ENCODE measurements around the gene KCTD2.
"Not testable (repeated sequence)": the region's sequence is repeated elsewhere in the genome, so short reads cannot be mapped to it uniquely, and the experiment has no call there.

The KCTD2 gene

DNA sequence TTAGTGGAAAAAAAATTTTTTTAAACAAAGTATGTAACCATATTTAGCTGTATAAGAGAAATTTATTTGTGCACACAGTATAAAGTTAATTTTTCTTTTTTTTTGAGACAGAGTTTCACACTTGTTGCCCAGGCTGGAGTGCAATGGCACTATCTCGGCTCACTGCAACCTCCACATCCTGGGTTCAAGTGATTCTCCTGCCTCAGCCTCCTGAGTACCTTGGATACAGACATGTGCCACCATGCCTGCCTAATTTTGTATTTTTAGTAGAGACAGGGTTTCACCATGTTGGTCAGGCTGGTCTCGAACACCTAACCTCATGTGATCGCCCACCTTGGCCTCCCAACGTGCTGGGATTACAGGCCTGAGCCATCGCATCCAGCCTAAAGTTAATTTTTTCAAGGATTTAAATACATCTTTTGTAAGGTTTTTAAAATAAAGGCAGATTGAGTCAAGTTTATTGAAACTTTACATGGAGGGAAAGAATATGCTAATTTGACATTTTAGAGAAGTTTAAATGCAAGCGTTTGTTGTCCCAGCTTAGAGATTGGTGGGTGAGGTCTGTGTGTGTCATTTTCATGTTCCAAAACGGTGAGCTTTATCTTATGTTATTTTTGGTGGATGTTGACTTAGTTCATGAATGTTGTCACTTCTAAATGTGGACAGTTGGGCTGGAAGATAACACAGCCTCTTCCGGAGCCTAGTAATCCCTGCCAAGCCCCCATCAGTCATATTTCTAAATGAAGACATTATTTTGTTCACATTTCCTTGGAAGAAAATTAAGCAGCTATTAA is 24.6 kb downstream of the KCTD2 start:
- H3K36me3 ChIP-seq (ENCODE audit: control insufficient read depth, low read depth, low read length) = not testable (repeated sequence)

DNA sequence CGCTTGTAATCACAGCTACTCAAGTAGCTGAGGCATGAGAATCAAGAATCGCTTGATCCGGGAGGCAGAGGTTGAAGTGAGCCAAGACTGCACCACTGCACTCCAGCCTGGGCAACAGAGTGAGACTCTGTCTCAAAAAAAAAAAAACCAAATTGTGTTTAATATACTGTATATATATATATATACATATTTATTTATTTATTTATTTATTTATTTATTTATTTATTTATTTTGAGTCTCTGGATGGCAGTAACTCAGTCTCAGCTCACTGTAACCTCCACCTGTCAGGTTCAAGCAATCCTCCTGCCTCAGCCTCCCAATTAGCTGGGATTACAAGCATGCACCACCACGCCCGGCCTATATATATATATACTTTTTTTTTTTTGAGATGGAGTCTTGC is 25.9 kb downstream of the KCTD2 start:
- H3K27me3 ChIP-seq (ENCODE audit: control insufficient read depth, insufficient read depth, low read length); H3K4me1 ChIP-seq (ENCODE audit: control insufficient read depth, low read depth, low read length); H3K36me3 ChIP-seq (ENCODE audit: control insufficient read depth, low read depth, low read length); H3K27ac ChIP-seq (ENCODE audit: low read length); H3K9me3 ChIP-seq (ENCODE audit: control insufficient read depth, low read depth, low read length); H3K9ac ChIP-seq (ENCODE audit: low read length); H3K4me3 ChIP-seq (ENCODE audit: low read length): not testable (repeated sequence)

More for the DNA sequence above, 24.6 kb downstream of the KCTD2 start:
- not testable (repeated sequence) for H3K27ac ChIP-seq (ENCODE audit: low read length); H3K9ac ChIP-seq (ENCODE audit: low read length); H3K4me3 ChIP-seq (ENCODE audit: low read length); H3K9me3 ChIP-seq (ENCODE audit: control insufficient read depth, low read depth, low read length); H3K27me3 ChIP-seq (ENCODE audit: control insufficient read depth, insufficient read depth, low read length); H3K4me1 ChIP-seq (ENCODE audit: control insufficient read depth, low read depth, low read length)

DNA sequence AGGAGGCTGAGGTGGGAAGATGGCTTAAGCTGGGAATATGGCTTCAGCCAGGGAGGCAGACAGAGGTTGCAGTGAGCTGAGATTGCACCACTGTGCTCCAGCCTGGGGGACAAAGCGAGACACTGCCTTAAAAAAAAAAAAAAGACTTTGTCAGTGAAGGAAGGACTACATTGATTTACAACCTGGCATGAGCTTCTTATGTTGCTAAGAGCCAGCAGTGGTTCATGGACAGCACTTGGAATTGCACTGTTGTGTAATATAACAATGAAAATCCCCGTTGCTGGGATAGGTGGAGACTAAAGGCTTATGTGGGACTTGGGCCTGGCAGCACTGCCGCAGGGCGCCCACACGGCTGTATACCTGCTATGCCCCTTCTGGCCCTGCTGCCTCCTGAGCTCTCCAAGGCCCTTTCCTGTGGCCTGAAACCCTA is 26.6 kb downstream of the KCTD2 start:
- no peak overlapping the region for H3K4me3 ChIP-seq (ENCODE audit: low read length)
- no peaks in the 10 kb centered on the region for H3K36me3 ChIP-seq (ENCODE audit: control insufficient read depth, low read depth, low read length)
- H3K4me1 ChIP-seq (ENCODE audit: control insufficient read depth, low read depth, low read length) = peaks cover 3% of the 10 kb centered on the region
- no peaks in the 10 kb centered on the region for H3K27me3 ChIP-seq (ENCODE audit: control insufficient read depth, insufficient read depth, low read length)
- H3K9ac ChIP-seq (ENCODE audit: low read length) = no peak overlapping the region
- no peak overlapping the region for H3K27ac ChIP-seq (ENCODE audit: low read length)
- no peaks in the 10 kb centered on the region for H3K9me3 ChIP-seq (ENCODE audit: control insufficient read depth, low read depth, low read length)

DNA sequence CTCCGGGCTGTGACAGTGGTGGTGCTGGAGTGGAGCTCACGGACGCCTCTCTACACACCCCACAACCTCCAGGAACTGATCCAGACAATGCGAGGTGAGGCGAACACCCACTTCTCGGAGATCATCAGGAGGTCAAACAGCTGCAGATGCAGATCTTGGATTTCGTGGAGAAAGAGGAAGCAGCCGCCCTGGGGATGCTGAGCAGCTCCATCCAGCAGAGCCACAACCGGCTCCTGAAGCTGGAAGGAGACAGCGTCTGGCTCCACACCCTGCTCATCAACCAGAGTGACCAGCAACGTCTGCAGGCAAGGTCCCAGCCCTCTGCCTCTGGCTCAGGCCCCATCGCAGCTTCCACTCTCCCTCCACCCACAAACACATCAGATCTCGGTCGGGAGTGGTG is 27.5 kb downstream of the KCTD2 start:
- Histone ChIP-seq H3K4me1 (ENCODE audit: control insufficient read depth, low read depth, low read length) (peaks cover 3% of the 10 kb centered on the region), H3K9ac (ENCODE audit: low read length) (no peak overlapping the region), H3K27me3 (ENCODE audit: control insufficient read depth, insufficient read depth, low read length) (no peaks in the 10 kb centered on the region), H3K27ac (ENCODE audit: low read length) (no peak overlapping the region), H3K36me3 (ENCODE audit: control insufficient read depth, low read depth, low read length) (no peaks in the 10 kb centered on the region), H3K4me3 (ENCODE audit: low read length) (no peak overlapping the region), H3K9me3 (ENCODE audit: control insufficient read depth, low read depth, low read length) (no peaks in the 10 kb centered on the region)

DNA sequence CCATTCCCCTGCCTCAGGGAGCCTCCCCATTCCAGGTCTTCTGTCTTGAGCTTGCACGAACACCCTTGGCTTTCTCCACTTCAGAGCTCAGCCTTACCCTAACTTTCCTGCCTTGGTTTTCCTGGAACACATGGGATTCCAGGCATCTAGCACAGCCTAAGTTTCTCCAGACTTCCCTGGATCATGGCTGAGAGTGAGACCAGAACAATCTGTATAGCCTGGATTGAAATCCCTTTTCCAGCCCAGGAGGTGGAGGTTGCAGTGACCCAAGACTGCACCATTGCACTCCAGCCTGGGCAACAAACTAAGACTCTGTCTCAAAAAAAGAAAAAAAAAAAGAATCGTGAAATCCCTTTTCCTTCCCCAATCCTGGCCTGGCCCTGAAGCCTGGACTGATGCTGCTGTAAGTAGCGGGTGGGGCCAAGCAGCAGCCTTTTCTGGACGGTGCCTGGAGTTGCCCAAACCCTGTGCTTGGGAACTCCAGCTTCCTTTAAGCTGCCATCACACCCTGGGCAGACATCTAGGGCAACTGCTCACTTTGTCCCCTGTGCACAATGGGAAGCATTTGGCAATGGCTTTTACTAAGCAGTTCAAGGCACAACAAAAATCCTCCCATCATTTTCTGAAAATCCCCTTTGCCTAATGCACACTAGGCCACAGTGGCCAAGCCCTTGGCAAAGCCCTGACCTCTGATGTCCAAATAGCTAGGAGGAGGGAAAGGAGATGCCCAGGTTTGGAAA is 28.7 kb downstream of the KCTD2 start:
- Histone ChIP-seq H3K9me3 (ENCODE audit: control insufficient read depth, low read depth, low read length) (no peaks in the 10 kb centered on the region), H3K4me1 (ENCODE audit: control insufficient read depth, low read depth, low read length) (peaks cover 3% of the 10 kb centered on the region), H3K36me3 (ENCODE audit: control insufficient read depth, low read depth, low read length) (no peaks in the 10 kb centered on the region), H3K27me3 (ENCODE audit: control insufficient read depth, insufficient read depth, low read length) (no peaks in the 10 kb centered on the region), H3K27ac (ENCODE audit: low read length) (no peak overlapping the region), H3K4me3 (ENCODE audit: low read length) (no peak overlapping the region), H3K9ac (ENCODE audit: low read length) (no peak overlapping the region)

DNA sequence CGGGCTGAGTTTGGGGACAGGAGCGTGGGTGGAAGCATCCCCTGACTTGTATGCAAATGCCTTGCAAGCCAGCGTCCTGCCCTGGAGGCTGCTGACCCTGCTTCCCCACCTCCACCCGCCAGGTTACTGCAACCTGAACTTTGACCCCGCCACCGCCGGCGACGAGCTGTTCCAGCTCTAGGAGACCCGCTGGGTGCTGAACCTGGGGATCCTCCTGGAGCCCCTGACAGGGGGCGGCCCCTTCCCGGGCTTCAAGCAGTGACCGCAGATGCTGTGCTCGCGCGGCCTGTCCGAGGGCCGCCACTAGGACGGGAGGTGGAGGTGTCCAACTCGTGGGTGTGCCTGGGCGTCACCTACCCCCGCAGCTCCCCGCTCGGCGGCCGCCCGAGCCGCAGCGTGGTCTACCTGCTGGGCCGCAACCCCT is 30.1 kb downstream of the KCTD2 start:
- Histone ChIP-seq H3K36me3 (ENCODE audit: control insufficient read depth, low read depth, low read length) (no peaks in the 10 kb centered on the region), H3K27ac (ENCODE audit: low read length) (no peak overlapping the region), H3K4me3 (ENCODE audit: low read length) (no peak overlapping the region), H3K27me3 (ENCODE audit: control insufficient read depth, insufficient read depth, low read length) (no peaks in the 10 kb centered on the region), H3K9ac (ENCODE audit: low read length) (no peak overlapping the region), H3K9me3 (ENCODE audit: control insufficient read depth, low read depth, low read length) (no peaks in the 10 kb centered on the region), H3K4me1 (ENCODE audit: control insufficient read depth, low read depth, low read length) (peaks cover 3% of the 10 kb centered on the region)

DNA sequence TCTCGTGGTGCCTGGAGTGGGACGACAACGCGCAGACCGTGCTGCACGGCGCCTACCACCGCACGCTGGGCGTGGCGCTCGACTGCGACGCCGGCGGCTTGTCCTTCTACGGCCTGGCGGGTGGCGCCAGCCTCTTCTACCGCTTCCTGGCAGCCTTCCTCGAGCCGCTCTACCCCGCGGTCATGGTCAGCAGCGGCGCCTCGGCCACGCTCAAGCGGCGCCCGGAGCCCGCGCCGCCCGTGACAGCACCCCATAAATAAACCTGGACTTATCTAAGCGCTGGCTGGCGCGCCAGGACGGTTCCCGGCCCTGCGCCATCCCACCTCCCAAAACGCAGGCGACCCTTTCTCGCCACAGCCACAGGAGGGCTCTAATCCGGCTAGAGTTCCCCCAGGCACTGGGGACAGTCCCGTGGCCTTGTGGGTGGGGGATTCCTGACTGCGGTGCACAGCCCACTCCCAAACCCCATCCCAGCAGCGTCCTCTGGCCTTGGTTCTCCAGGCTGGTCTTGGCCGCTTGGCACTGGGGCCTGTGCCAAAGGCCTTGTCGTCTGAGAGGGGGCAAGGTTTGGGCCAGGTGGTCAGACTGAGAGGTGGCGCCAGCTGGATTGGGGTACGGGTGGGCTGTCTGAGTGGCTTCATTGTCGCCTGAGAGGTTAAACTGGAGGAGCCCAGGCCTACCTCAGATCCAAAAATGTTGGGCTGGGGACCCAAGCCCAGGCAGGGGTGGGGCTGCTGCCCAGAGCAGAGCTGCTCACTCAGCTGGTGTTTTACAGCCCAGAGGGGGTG is 30.7 kb downstream of the KCTD2 start:
- H3K27me3 ChIP-seq (ENCODE audit: control insufficient read depth, insufficient read depth, low read length) = no peaks in the 10 kb centered on the region
- no peaks in the 10 kb centered on the region for H3K36me3 ChIP-seq (ENCODE audit: control insufficient read depth, low read depth, low read length)
- no peaks in the 10 kb centered on the region for H3K9me3 ChIP-seq (ENCODE audit: control insufficient read depth, low read depth, low read length)
- no peak overlapping the region for H3K9ac ChIP-seq (ENCODE audit: low read length)
- H3K4me1 ChIP-seq (ENCODE audit: control insufficient read depth, low read depth, low read length) = peaks cover 3% of the 10 kb centered on the region
- no peak overlapping the region for H3K27ac ChIP-seq (ENCODE audit: low read length)
- no peak overlapping the region for H3K4me3 ChIP-seq (ENCODE audit: low read length)

DNA sequence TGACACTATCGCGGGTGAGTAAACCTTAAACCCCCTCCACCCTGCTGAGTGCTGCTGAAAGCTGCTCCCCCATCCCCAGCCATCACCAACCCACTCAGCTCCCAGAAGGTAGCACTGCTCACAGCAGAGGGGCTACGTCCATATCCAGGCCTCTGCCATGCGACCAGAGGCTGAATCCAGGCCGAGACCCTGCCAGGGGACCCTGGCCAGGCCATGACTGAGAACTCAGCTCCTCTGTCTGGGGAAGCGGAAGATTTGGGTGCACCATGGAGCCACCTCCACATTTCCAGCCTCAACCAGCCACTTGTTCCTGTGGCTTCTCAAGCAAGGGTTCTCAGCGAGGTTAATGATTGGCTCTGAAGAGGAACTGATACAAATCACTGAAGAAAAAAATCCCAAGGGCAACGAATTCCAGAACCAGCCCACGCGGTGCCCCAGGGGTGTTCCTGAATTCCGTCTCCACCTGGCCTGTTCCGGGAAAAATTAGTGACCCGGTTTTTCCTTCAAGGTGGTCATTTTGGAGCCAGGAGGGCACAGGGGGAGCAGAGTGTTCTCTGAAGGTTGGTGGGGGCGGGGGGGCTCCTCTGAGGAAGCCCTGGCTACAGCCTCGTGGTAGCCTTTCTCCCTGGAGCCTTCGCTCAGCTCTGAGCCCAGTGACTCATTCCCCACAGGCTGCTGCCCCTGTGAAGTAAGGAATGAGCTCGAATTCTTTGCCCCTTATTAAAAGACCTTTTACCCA is 31.4 kb downstream of the KCTD2 start:
- Histone ChIP-seq H3K4me1 (ENCODE audit: control insufficient read depth, low read depth, low read length) (peaks cover 3% of the 10 kb centered on the region), H3K4me3 (ENCODE audit: low read length) (no peak overlapping the region), H3K9ac (ENCODE audit: low read length) (no peak overlapping the region), H3K36me3 (ENCODE audit: control insufficient read depth, low read depth, low read length) (no peaks in the 10 kb centered on the region), H3K27me3 (ENCODE audit: control insufficient read depth, insufficient read depth, low read length) (no peaks in the 10 kb centered on the region), H3K9me3 (ENCODE audit: control insufficient read depth, low read depth, low read length) (no peaks in the 10 kb centered on the region), H3K27ac (ENCODE audit: low read length) (no peak overlapping the region)

DNA sequence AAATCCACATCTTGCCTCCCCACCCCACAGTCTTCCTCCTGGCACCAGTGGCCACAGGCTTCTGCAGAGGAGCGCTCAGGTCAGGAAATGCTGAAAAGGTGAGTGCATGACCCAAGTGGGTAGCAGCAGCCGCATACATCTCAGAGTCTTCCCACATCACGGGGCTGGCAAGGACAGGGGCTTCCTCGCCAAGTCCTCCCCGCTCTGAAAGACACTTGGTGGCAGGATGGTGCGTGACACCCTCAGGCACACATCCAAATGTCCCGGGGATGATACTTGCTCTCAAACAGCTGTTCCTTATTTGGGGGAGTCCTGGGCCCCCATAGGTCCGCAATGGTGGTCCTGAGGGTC is 32.0 kb downstream of the KCTD2 start:
- no peaks in the 10 kb centered on the region for H3K27me3 ChIP-seq (ENCODE audit: control insufficient read depth, insufficient read depth, low read length)
- peaks cover 3% of the 10 kb centered on the region for H3K4me1 ChIP-seq (ENCODE audit: control insufficient read depth, low read depth, low read length)
- H3K9ac ChIP-seq (ENCODE audit: low read length) = no peak overlapping the region
- H3K27ac ChIP-seq (ENCODE audit: low read length) = no peak overlapping the region
- H3K9me3 ChIP-seq (ENCODE audit: control insufficient read depth, low read depth, low read length) = no peaks in the 10 kb centered on the region
- no peaks in the 10 kb centered on the region for H3K36me3 ChIP-seq (ENCODE audit: control insufficient read depth, low read depth, low read length)
- no peak overlapping the region for H3K4me3 ChIP-seq (ENCODE audit: low read length)

DNA sequence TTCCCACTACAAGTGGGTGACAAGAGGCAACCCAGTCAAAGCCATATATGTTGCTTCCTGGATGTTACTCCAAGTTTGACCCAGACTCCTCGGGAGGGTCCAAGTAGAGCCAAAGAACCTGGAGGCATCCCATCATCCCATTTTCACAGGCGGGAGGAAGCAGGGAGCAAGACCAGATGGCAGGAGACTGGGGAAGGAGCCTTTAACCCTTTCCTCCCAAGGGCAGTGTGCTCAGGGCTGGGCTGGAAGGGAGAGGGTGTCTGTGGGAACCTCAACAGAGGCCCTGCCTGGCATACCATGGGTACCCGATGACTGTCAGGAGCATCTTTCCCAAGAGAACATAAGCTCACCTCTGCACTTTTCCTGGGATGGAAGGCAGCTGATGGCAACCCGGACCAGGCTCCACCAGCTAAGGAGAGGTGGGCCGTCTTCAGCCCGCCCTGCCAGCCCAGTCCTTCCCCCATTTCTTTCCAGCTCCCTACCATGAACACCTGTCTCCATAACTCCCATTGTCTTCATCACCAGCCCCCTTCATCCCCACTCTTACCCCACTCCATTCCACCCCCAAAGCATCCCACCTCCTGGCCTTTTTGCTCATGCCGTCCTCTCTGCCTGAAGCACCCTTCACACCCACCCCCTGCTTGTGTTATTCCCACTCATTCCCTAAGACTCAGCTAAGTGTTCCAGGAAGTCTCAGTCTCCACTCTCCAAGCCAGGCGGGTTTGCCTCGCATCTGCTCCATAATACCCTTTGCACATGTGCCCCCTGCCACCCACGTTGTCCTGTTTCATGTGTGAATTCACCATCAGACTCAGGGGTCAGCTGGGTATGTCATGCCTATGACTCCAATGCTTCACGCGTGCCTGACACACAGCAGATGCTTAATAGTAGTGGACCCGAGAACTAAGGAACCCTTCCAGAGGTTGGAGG is 34.9 kb downstream of the KCTD2 start:
- Histone ChIP-seq H3K4me1 (ENCODE audit: control insufficient read depth, low read depth, low read length) (peaks cover 3% of the 10 kb centered on the region), H3K27ac (ENCODE audit: low read length) (no peak overlapping the region), H3K36me3 (ENCODE audit: control insufficient read depth, low read depth, low read length) (no peaks in the 10 kb centered on the region), H3K27me3 (ENCODE audit: control insufficient read depth, insufficient read depth, low read length) (no peaks in the 10 kb centered on the region), H3K9me3 (ENCODE audit: control insufficient read depth, low read depth, low read length) (no peaks in the 10 kb centered on the region), H3K4me3 (ENCODE audit: low read length) (no peak overlapping the region), H3K9ac (ENCODE audit: low read length) (no peak overlapping the region)
